ENCODE measurements around the gene ANKS1B.

ANKS1B gene

DNA sequence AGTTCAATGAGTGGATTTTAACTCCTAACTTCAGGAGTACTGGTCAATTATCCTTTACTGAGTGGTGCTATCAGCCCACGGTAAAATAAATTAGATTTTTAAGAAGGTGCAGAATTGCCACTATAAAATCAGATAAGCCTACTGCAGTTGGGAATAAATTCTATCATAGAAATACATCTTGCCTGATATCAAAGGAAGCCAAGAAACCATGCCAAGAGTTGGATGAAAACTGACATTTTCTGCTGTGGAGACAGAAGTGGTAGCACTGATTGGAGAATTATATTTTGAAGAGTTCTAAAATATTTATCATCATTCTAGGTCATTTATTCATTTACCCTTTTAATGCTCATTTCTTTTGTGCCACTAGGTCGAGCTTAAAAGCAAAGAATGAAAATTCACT, 874.5 kb downstream of the ANKS1B start:
- no peaks in the 10 kb centered on the region for H3K27me3 ChIP-seq
- DNase-seq: no peak
- no peaks in the 10 kb centered on the region for H3K36me3 ChIP-seq
- no peaks in the 10 kb centered on the region for H3K9me3 ChIP-seq
- H3K4me1 ChIP-seq: no peaks in the 10 kb centered on the region
- no peak overlapping the region for H3K4me3 ChIP-seq (ENCODE audit: low read depth, low read length)
- TF ChIP-seq CTCF (IDR thresholded peaks at IDR 0.05; ENCODE audit: low read depth, low read length): no peak

GRCh38 chr12:99108924-99109323, 875.8 kb downstream of the ANKS1B start:
- no peaks in the 10 kb centered on the region for H3K9me3 ChIP-seq

DNA sequence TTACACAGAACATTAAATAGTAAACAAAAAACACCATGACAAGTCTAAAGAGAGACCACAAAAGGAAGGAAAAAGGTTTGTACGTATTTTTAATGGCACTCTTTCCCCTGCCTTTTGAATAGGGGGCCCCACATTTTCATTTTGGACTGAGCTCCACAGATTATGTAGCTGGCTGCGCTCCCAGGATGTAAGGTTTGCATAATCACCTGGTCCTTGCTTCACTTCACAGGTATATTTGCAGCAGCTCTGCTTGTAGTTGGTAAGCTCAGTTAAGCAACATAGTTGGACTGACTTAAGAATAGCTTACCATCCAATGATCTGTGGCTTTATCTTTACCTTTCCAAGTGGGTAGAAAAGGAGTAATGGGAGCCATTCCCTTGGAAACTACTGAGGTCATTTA, 885.0 kb downstream of the ANKS1B start:
- no peak for TF ChIP-seq CTCF (IDR thresholded peaks at IDR 0.05; ENCODE audit: low read depth, low read length)
- H3K27me3 ChIP-seq: no peaks in the 10 kb centered on the region
- no peaks in the 10 kb centered on the region for H3K36me3 ChIP-seq
- H3K9me3 ChIP-seq: no peaks in the 10 kb centered on the region
- H3K4me1 ChIP-seq: no peaks in the 10 kb centered on the region
- no peak overlapping the region for H3K4me3 ChIP-seq (ENCODE audit: low read depth, low read length)
- no peak for DNase-seq

More at GRCh38 chr12:99108924-99109323, 875.8 kb downstream of the ANKS1B start:
- H3K27me3 ChIP-seq: no peaks in the 10 kb centered on the region
- H3K4me1 ChIP-seq: no peaks in the 10 kb centered on the region
- TF ChIP-seq CTCF (IDR thresholded peaks at IDR 0.05; ENCODE audit: low read depth, low read length): no peak
- H3K36me3 ChIP-seq: no peaks in the 10 kb centered on the region
- no peak overlapping the region for H3K4me3 ChIP-seq (ENCODE audit: low read depth, low read length)
- DNase-seq: no peak

- no peak for DNase-seq
- no peaks in the 10 kb centered on the region for H3K4me1 ChIP-seq
- no peaks in the 10 kb centered on the region for H3K36me3 ChIP-seq
- no peaks in the 10 kb centered on the region for H3K9me3 ChIP-seq
- TF ChIP-seq CTCF (IDR thresholded peaks at IDR 0.05; ENCODE audit: low read depth, low read length): no peak
- no peak overlapping the region for H3K4me3 ChIP-seq (ENCODE audit: low read depth, low read length)
- no peaks in the 10 kb centered on the region for H3K27me3 ChIP-seq
Observed at GRCh38 chr12:99097171-99097570, 887.6 kb downstream of the ANKS1B start.

DNA sequence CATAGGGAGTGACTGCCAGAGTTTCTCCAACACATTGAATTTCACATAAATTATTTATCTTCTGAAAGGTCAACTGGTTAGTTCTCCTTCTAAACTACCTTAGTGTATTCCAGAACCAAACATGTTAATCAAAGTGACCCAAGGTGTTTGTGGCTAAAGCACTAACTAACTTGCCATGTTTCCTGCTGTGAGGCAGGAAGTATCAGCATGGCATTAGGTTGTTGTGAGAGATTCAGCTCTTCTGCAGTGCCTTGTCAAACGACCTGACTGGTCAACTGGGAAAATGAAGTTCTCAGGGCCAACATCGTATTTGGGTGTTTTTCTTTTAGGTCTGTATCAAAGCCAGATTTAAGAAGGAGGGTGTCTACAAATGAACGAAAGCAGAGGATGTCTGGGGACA, 891.6 kb downstream of the ANKS1B start:
- Histone ChIP-seq H3K27me3 (no peaks in the 10 kb centered on the region), H3K36me3 (no peaks in the 10 kb centered on the region), H3K9me3 (no peaks in the 10 kb centered on the region), H3K4me3 (ENCODE audit: low read depth, low read length) (no peak overlapping the region), H3K4me1 (no peaks in the 10 kb centered on the region)
- TF ChIP-seq CTCF (IDR thresholded peaks at IDR 0.05; ENCODE audit: low read depth, low read length): no peak
- DNase-seq: no peak

DNA sequence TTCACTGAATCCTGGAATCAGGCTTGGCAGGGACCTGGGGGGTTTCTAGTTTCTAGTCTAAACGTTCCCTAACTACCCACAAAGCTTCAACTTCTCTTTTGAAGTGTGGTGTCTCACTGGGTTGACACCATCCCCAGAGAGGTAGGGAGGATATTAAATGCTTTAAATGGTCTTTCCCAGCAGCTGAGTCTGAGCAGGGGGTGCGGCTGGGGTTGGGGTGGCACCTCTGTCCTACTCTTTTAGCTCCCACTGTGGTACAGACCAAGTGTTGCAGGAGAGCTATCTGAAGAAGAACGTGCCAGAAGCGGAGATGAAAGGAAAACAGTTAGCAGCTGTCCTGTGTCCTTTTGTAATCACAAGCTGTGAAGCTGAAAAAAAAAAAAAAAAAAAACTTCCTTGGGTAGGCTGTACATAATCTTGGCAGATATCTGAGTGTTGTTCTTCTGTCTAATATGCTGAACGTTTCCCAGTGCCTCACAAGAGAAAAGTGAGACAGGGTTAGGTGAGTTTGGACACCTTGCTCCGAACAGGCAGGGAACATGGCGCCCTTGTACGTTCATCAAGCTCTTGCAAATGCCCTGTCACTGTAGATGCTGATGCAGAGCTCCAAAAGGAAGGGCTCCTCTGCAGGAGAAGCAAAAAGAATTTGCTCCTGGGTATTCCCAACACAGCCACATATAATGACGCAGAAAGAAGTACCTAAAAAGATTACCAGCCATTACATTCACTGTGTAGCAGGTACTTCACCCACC, 892.5 kb downstream of the ANKS1B start:
- Histone ChIP-seq H3K36me3 (no peaks in the 10 kb centered on the region), H3K27me3 (no peaks in the 10 kb centered on the region), H3K9me3 (no peaks in the 10 kb centered on the region), H3K4me1 (no peaks in the 10 kb centered on the region), H3K4me3 (ENCODE audit: low read depth, low read length) (no peak overlapping the region)
- no peak for DNase-seq
- TF ChIP-seq CTCF (IDR thresholded peaks at IDR 0.05; ENCODE audit: low read depth, low read length): no peak
